Fibroblast of pulmonary artery (primary cell): ENCODE measurements around the gene DLGAP1.

Experiments
- DNase-seq: peaks from one replicate; pipeline ENCODE4 v3.0.0-alpha.2; 2010; ENCODE audit warnings: low read depth
- H3K4me3 ChIP-seq: replicated peaks from 2 replicates; pipeline ENCODE4 v1.5.1; 2011; ENCODE audit warnings: low read depth, mild to moderate bottlenecking, control low read depth, low read length, moderate library complexity
- TF ChIP-seq, protein P1 (sequence below): IDR thresholded peaks from 2 replicates; pipeline ENCODE4 v1.5.1; 2011; ENCODE audit warnings: mild to moderate bottlenecking, control low read depth, low read length, inconsistent platforms; ENCODE audit errors: missing control alignments

DLGAP1 gene

DNA sequence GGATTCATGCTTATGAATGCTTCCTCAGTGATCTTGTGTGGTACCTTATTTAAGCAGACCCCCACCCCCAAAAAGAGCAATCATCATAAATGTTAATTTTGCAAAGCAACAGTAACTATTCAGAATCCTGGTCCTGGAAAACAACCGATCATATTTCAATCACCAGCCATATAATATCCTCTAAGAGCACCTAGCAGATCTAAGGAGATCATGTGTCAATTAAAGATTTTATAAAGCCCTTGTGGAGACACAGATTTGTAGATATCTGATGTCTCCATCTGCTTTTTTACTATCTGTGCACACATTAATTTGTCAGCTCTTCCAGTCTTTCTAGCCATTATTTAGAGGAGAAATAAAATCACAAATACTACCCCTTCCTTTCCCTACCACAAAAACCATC lies 581.4 kb downstream of the DLGAP1 start:
- TF ChIP-seq, protein P1, sequence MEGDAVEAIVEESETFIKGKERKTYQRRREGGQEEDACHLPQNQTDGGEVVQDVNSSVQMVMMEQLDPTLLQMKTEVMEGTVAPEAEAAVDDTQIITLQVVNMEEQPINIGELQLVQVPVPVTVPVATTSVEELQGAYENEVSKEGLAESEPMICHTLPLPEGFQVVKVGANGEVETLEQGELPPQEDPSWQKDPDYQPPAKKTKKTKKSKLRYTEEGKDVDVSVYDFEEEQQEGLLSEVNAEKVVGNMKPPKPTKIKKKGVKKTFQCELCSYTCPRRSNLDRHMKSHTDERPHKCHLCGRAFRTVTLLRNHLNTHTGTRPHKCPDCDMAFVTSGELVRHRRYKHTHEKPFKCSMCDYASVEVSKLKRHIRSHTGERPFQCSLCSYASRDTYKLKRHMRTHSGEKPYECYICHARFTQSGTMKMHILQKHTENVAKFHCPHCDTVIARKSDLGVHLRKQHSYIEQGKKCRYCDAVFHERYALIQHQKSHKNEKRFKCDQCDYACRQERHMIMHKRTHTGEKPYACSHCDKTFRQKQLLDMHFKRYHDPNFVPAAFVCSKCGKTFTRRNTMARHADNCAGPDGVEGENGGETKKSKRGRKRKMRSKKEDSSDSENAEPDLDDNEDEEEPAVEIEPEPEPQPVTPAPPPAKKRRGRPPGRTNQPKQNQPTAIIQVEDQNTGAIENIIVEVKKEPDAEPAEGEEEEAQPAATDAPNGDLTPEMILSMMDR: no peak
- no peak overlapping the region for H3K4me3 ChIP-seq
- DNase-seq: no peak

- H3K4me3 ChIP-seq: no peak overlapping the region
- DNase-seq: no peak
- TF ChIP-seq, protein P1: no peak
Observed at GRCh38 chr18:3873211-3873610, 581.9 kb downstream of the DLGAP1 start.

DNA sequence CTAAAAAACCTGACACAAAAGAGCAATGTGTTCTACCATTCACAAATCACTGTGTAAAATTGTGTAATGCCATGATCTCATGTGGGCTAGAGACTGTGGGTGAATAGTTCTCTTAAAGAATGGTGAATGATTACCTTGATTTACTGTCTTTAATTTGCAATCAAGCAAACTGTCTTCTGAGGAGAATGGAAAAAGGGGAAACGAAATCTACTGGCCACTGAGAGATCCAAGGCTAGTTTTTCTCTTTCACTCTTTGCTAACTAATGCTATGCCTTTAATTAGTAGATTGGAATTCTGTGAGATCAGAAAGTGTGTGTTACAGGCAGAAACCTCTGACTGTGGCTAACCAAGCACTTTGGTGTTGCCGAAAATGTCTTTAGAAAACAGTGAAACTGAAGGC lies 582.5 kb downstream of the DLGAP1 start:
- no peak overlapping the region for H3K4me3 ChIP-seq
- no peak for DNase-seq
- TF ChIP-seq, protein P1: no peak

- TF ChIP-seq, protein P1: no peak
- no peak for DNase-seq
- H3K4me3 ChIP-seq: no peak overlapping the region
Observed at GRCh38 chr18:3871687-3872086, 583.4 kb downstream of the DLGAP1 start.

DNA sequence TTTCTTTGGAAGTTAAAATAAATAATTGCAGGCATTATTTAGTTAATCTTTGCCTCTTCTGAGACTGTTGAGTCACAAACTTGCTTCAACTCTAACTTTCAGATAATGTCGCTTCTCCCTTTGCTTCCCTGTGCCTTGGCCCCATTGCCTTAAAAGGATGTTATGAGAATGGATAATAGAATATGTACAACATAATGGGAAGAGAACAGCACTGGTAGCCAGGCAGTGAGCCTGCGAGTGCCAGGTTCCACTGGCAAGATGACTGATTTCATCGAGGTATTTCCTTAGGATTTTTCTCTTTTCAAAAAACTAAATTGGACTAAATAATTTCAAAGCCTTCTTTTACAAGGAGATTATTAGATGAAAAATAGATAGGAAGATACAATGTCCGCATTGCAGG lies 584.2 kb downstream of the DLGAP1 start:
- DNase-seq: no peak
- TF ChIP-seq, protein P1: no peak
- H3K4me3 ChIP-seq: no peak overlapping the region

- TF ChIP-seq, protein P1: peak; percentile 55
- H3K4me3 ChIP-seq: no peak overlapping the region
- DNase-seq: peak; percentile 83
Observed at GRCh38 chr18:3869848-3870247, 585.3 kb downstream of the DLGAP1 start.

DNA sequence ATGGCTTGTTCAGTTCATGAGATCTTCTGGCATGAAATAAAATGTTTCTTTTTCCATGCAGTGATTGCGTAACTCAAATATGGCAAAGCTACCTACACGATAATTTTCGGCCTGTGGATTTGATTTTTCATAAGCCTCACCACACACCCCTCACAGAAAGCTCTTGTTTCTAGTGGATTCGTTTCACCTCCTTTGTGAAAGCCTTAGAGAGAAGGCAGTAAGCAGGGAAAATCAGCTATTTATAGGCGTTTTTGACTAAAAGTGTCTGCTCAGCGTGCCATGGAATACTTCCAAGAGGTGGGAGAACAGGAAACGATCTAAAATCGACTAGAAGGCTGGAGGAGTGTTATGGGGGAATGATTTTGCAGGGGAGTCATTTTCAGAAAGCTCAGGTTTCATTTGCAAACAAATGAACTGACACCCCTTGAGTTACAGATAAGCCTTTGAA lies 587.2 kb downstream of the DLGAP1 start:
- no peak overlapping the region for H3K4me3 ChIP-seq
- TF ChIP-seq, protein P1: no peak
- DNase-seq: peak; percentile 43
